Activated CD8-positive, alpha-beta T cell treated with anti-CD3 and anti-CD28 coated beads for 36 hours (primary cell): Measurements from ENCODE around the gene ARSI. TPM values are rescaled to one million over a fixed set of nuclear protein-coding genes. Genes with fewer than 3 reads are reported as not detected.

Experiments
- ATAC-seq: fragments of 200-7000 bp; cut with Tn5 transposase; one replicate; pipeline ENCODE4 v1.10.0; 2021; ENCODE audit warnings: mild to moderate bottlenecking, moderate library complexity
- CTCF ChIA-PET: fragments of 350-600 bp; sonication (Branson Sonifier 250); formaldehyde crosslinking; loops from one replicate; lab custom pipeline; 2021; ENCODE audit warnings: antibody characterized with exemption; lab: Charles Lee
- POLR2A ChIA-PET: fragments of 350-600 bp; sonication (Branson Sonifier 250); formaldehyde crosslinking; loops from one replicate; lab custom pipeline; 2021; ENCODE audit warnings: antibody characterized with exemption; lab: Charles Lee
- DNase-seq: peaks from one replicate; pipeline ENCODE4 v3.0.0-alpha.2; 2020
- H3K27ac Mint-ChIP-seq: one replicate; pipeline ENCODE4 v1.8.0; 2021; ENCODE audit warnings: mild to moderate bottlenecking, mixed read lengths
- H3K27me3 Mint-ChIP-seq: one replicate; pipeline ENCODE4 v1.8.0; 2021; ENCODE audit warnings: mixed read lengths
- H3K36me3 Mint-ChIP-seq: one replicate; pipeline ENCODE4 v1.8.0; 2021; ENCODE audit warnings: low read depth, mixed read lengths
- H3K4me1 Mint-ChIP-seq: one replicate; pipeline ENCODE4 v1.8.0; 2021; ENCODE audit warnings: low read depth, mixed read lengths
- H3K4me3 Mint-ChIP-seq: one replicate; pipeline ENCODE4 v1.8.0; 2021; ENCODE audit warnings: mild to moderate bottlenecking, moderate library complexity, mixed read lengths
- H3K9me3 Mint-ChIP-seq: one replicate; pipeline ENCODE4 v1.8.0; 2021; ENCODE audit warnings: mixed read lengths
- CTCF ChIP-seq: fragments of 200-600 bp; IDR thresholded peaks from one replicate; pipeline ENCODE4 v1.8.0; 2022; ENCODE audit warnings: antibody characterized with exemption, mild to moderate bottlenecking
- intact Hi-C: fragments of 100-400 bp; cut with micrococcal nuclease; formaldehyde crosslinking; loops from one replicate; pipeline ENCODE4 v1.10.0; 2022
- total RNA-seq, 2 experiments: library from RNA; stranded (reverse); gene quantifications; one replicate each; pipeline ENCODE4 v1.2.3, GENCODE V29; 2021

ARSI gene
- total RNA-seq, 2 experiments from 2014 or later = not detected

- CTCF ChIA-PET = interaction anchor here (0.6 to 1.4 kb wide), 4 partner anchors 11 to 156 kb away, joined by 3 to 4 read pairs (median 3); no protein-coding TSS in a partner anchor
- POLR2A ChIA-PET = no interaction called here
These were observed 15.9 kb downstream of the ARSI start for GRCh38 chr5:150286820-150287219.

GRCh38 chr5:150285114-150285513 lies 17.6 kb downstream of the ARSI start:
- intact Hi-C loops = no loop called here
- Mint-ChIP-seq H3K27me3 (peaks cover 2% of the 10 kb centered on the region), H3K4me3 (no peak overlapping the region), H3K9me3 (no peaks in the 10 kb centered on the region), H3K4me1 (no peaks in the 10 kb centered on the region), H3K36me3 (no peaks in the 10 kb centered on the region), H3K27ac (no peak overlapping the region)
- DNase-seq (no peak), ATAC-seq (no peak)
- TF ChIP-seq CTCF = no peak
- POLR2A ChIA-PET = no interaction called here
- CTCF ChIA-PET = no interaction called here

More at GRCh38 chr5:150286820-150287219, 15.9 kb downstream of the ARSI start:
- no peak overlapping the region for H3K4me3 Mint-ChIP-seq
- ATAC-seq (peak; percentile 75), DNase-seq (peak; percentile 15)
- TF ChIP-seq CTCF = peak; percentile 25
- intact Hi-C loops = no loop called here
- H3K27me3 Mint-ChIP-seq = peaks cover 2% of the 10 kb centered on the region
- no peak overlapping the region for H3K27ac Mint-ChIP-seq
- H3K36me3 Mint-ChIP-seq = no peaks in the 10 kb centered on the region
- H3K4me1 Mint-ChIP-seq = no peaks in the 10 kb centered on the region
- H3K9me3 Mint-ChIP-seq = no peaks in the 10 kb centered on the region

- H3K9me3 Mint-ChIP-seq = no peaks in the 10 kb centered on the region
These were observed 18.4 kb downstream of the ARSI start for GRCh38 chr5:150284311-150284710.

GRCh38 chr5:150283904-150284303 lies 18.8 kb downstream of the ARSI start:
- POLR2A ChIA-PET = no interaction called here
- no peak overlapping the region for H3K4me3 Mint-ChIP-seq
- intact Hi-C loops = no loop called here
- no peak for DNase-seq
- CTCF ChIA-PET = no interaction called here
- H3K36me3 Mint-ChIP-seq = no peaks in the 10 kb centered on the region
- H3K27ac Mint-ChIP-seq = no peak overlapping the region
- no peak for ATAC-seq
- H3K4me1 Mint-ChIP-seq = no peaks in the 10 kb centered on the region
- H3K27me3 Mint-ChIP-seq = no peaks in the 10 kb centered on the region
- no peak for TF ChIP-seq CTCF
- no peaks in the 10 kb centered on the region for H3K9me3 Mint-ChIP-seq

More at GRCh38 chr5:150284311-150284710, 18.4 kb downstream of the ARSI start:
- no peak overlapping the region for H3K27ac Mint-ChIP-seq
- CTCF ChIA-PET = no interaction called here
- TF ChIP-seq CTCF = no peak
- no peaks in the 10 kb centered on the region for H3K36me3 Mint-ChIP-seq
- DNase-seq (no peak), ATAC-seq (no peak)
- no peaks in the 10 kb centered on the region for H3K27me3 Mint-ChIP-seq
- H3K4me1 Mint-ChIP-seq = no peaks in the 10 kb centered on the region
- POLR2A ChIA-PET = no interaction called here
- intact Hi-C loops = no loop called here
- H3K4me3 Mint-ChIP-seq = no peak overlapping the region

GRCh38 chr5:150281987-150282386 lies 20.7 kb downstream of the ARSI start:
- no peak for TF ChIP-seq CTCF
- Mint-ChIP-seq H3K27me3 (peaks cover 3% of the 10 kb centered on the region), H3K9me3 (no peaks in the 10 kb centered on the region), H3K4me3 (no peak overlapping the region), H3K36me3 (no peaks in the 10 kb centered on the region), H3K27ac (no peak overlapping the region), H3K4me1 (no peaks in the 10 kb centered on the region)
- DNase-seq = no peak
- ChIA-PET CTCF (no interaction called here), POLR2A (no interaction called here)
- no peak for ATAC-seq
- intact Hi-C loops = no loop called here
